Activated naive CD8-positive, alpha-beta T cell treated with anti-CD3 and anti-CD28 coated beads, Interleukin-2, amount 50 U/mL, for 16 hours (primary cell): ENCODE measurements around the gene NDUFAF7.
"Not testable (repeated sequence)": the region's sequence is repeated elsewhere in the genome, so short reads cannot be mapped to it uniquely, and the experiment has no call there.

Experiments used
- DNase-seq: peaks from one replicate; pipeline ENCODE4 v3.0.0-alpha.2; 2020; ENCODE audit warnings: low read depth, low spot score

The NDUFAF7 gene

GRCh38 chr2:37231241-37232130 lies at the start of gene NDUFAF7, which contains the start of gene CEBPZ:
NDUFAF7 (plus strand) TSS chr2:37231658; CDS start chr2:37231706, 48 bp downstream.
CEBPZ (minus strand) TSS chr2:37231596; CDS start chr2:37231567, 29 bp downstream.
- DNase-seq = peak; percentile 76

- DNase-seq = no peak
These were observed 49.5 kb upstream of the NDUFAF7 start for GRCh38 chr2:37181726-37182684.

GRCh38 chr2:37188570-37188969 lies 42.9 kb upstream of the NDUFAF7 start, which contains the start of gene SULT6B1:
SULT6B1 (minus strand) TSS chr2:37188670; CDS start chr2:37188640, 30 bp downstream.
- no peak for DNase-seq

GRCh38 chr2:37189452-37190153 lies 41.9 kb upstream of the NDUFAF7 start:
- no peak for DNase-seq

GRCh38 chr2:37190290-37190689 lies 41.2 kb upstream of the NDUFAF7 start:
- DNase-seq = no peak

GRCh38 chr2:37191253-37191652 lies 40.2 kb upstream of the NDUFAF7 start:
- DNase-seq = no peak

GRCh38 chr2:37191747-37192146 lies 39.7 kb upstream of the NDUFAF7 start:
- DNase-seq = no peak

- DNase-seq = no peak
These were observed 38.9 kb upstream of the NDUFAF7 start for GRCh38 chr2:37192551-37192950.

GRCh38 chr2:37195862-37196319 lies 35.6 kb upstream of the NDUFAF7 start:
- not testable (repeated sequence) for DNase-seq

- peak; percentile 75 for DNase-seq
These were observed 34.9 kb upstream of the NDUFAF7 start, which contains the start of gene CEBPZOS for GRCh38 chr2:37196320-37197195. CEBPZOS (plus strand) TSS chr2:37196496; CDS start chr2:37199705, 3,209 bp downstream.

- no peak for DNase-seq
These were observed 32.8 kb upstream of the NDUFAF7 start for GRCh38 chr2:37198681-37199065.

- DNase-seq = no peak
These were observed 30.2 kb upstream of the NDUFAF7 start for GRCh38 chr2:37201208-37201607.

- no peak for DNase-seq
These were observed 29.7 kb upstream of the NDUFAF7 start for GRCh38 chr2:37201766-37202165.

- DNase-seq = no peak
These were observed 27.8 kb upstream of the NDUFAF7 start for GRCh38 chr2:37203708-37204107.

GRCh38 chr2:37205071-37205661 lies 26.3 kb upstream of the NDUFAF7 start:
- DNase-seq = not testable (repeated sequence)

- no peak for DNase-seq
These were observed 25.6 kb upstream of the NDUFAF7 start for GRCh38 chr2:37205689-37206341.

- not testable (repeated sequence) for DNase-seq
These were observed 24.7 kb upstream of the NDUFAF7 start for GRCh38 chr2:37206760-37207159.

GRCh38 chr2:37211212-37211611 lies 20.2 kb upstream of the NDUFAF7 start:
- DNase-seq = no peak

GRCh38 chr2:37211939-37212338 lies 19.5 kb upstream of the NDUFAF7 start:
- DNase-seq = no peak
